PC-3 (cell line): ENCODE results near the gene DIAPH3. TPM values are rescaled to one million over a fixed set of nuclear protein-coding genes. Genes with fewer than 3 reads are reported as not detected.

ENCODE experiments used
- ATAC-seq: fragments of 200-7000 bp; cut with Tn5 transposase; 2 replicates; pipeline ENCODE4 v1.9.1; 2020; ENCODE audit warnings: mild to moderate bottlenecking, moderate library complexity
- BruUV-seq: library from RNA; stranded (reverse); fragments of 400-500 nt; replicated peaks from 2 replicates; lab custom pipeline; 2021; lab: Mats Ljungman, UMichigan
- CTCF ChIA-PET: fragments of 300-600 bp; sonication (Branson Sonifier 250); formaldehyde crosslinking; loops from one replicate; lab custom pipeline; 2022; ENCODE audit warnings: antibody characterized with exemption; lab: Charles Lee
- POLR2A ChIA-PET: fragments of 300-600 bp; sonication (Branson Sonifier 250); formaldehyde crosslinking; loops from one replicate; lab custom pipeline; 2022; ENCODE audit warnings: antibody characterized with exemption; ENCODE audit not compliant: unreplicated experiment; lab: Charles Lee
- DNase-seq: peaks from one replicate; pipeline ENCODE4 v3.0.0-alpha.2; 2015
- H2AFZ ChIP-seq: fragments of 300-600 bp; sonication (generic); 2 replicates; pipeline ENCODE4 v1.6.0; 2016; ENCODE audit warnings: antibody characterized with exemption, low read length
- H3F3A ChIP-seq: fragments of 300-600 bp; sonication (generic); one replicate; pipeline ENCODE4 v1.6.0; 2017; ENCODE audit warnings: antibody characterized with exemption, low read length, control low read depth, mild to moderate bottlenecking; ENCODE audit not compliant: unreplicated experiment
- H3K27ac ChIP-seq: fragments of 300-600 bp; sonication (generic); 2 replicates; pipeline ENCODE4 v1.5.1; 2016; ENCODE audit warnings: mild to moderate bottlenecking, low read length
- H3K27me3 ChIP-seq: fragments of 300-600 bp; sonication (generic); 2 replicates; pipeline ENCODE4 v1.6.1; 2016; ENCODE audit warnings: low read length, mixed read lengths
- H3K36me3 ChIP-seq: fragments of 300-600 bp; sonication (generic); 2 replicates; pipeline ENCODE4 v1.6.1; 2016; ENCODE audit warnings: low read depth, mixed run types, low read length, mixed read lengths
- H3K4me1 ChIP-seq: fragments of 300-600 bp; sonication (generic); 2 replicates; pipeline ENCODE4 v1.5.1; 2016; ENCODE audit warnings: low read length; ENCODE audit not compliant: insufficient read depth
- H3K4me2 ChIP-seq: fragments of 300-600 bp; sonication (generic); 2 replicates; pipeline ENCODE4 v1.6.0; 2016; ENCODE audit warnings: low read length
- H3K4me3 ChIP-seq: fragments of 300-600 bp; sonication (generic); 2 replicates; pipeline ENCODE4 v1.5.1; 2016; ENCODE audit warnings: mild to moderate bottlenecking, low read length, mixed read lengths
- H3K79me2 ChIP-seq: fragments of 300-600 bp; sonication (generic); 2 replicates; pipeline ENCODE4 v1.6.1; 2017; ENCODE audit warnings: low read length, mixed read lengths
- H3K9ac ChIP-seq: fragments of 300-600 bp; sonication (generic); 2 replicates; pipeline ENCODE4 v1.6.0; 2016; ENCODE audit warnings: mild to moderate bottlenecking, low read length
- H3K9me2 ChIP-seq: fragments of 300-600 bp; sonication (generic); replicated peaks from 2 replicates; pipeline ENCODE4 v1.6.1; 2016; ENCODE audit warnings: mixed run types, low read length, mixed read lengths
- H3K9me3 ChIP-seq: fragments of 300-600 bp; sonication (generic); 2 replicates; pipeline ENCODE4 v1.6.1; 2016; ENCODE audit warnings: low read length, mixed read lengths
- H4K20me1 ChIP-seq: fragments of 300-600 bp; sonication (generic); 2 replicates; pipeline ENCODE4 v1.6.1; 2016; ENCODE audit warnings: low read length, mixed read lengths
- EZH2 ChIP-seq: fragments of 300-600 bp; sonication (generic); IDR thresholded peaks from one replicate; pipeline ENCODE4 v1.6.1; 2017; ENCODE audit warnings: antibody characterized with exemption, mild to moderate bottlenecking, low read length; ENCODE audit not compliant: unreplicated experiment
- EZH2phosphoT487 ChIP-seq: fragments of 300-600 bp; sonication (generic); IDR thresholded peaks from 2 replicates; pipeline ENCODE4 v1.6.1; 2018; ENCODE audit warnings: mild to moderate bottlenecking, antibody characterized with exemption, low read length, borderline replicate concordance
- intact Hi-C: fragments of 100-400 bp; cut with micrococcal nuclease; formaldehyde crosslinking; loops from 2 replicates; pipeline ENCODE4 v1.9.0; 2023
- total RNA-seq: library from RNA; depleted of rRNA; stranded (reverse); fragments of >200 nt; gene quantifications from 2 replicates; pipeline ENCODE4 v1.2.3, GENCODE V29; 2014
- TF ChIP-seq, protein P1 (sequence below): fragments of 300-600 bp; sonication (generic); conservative IDR thresholded peaks from 2 replicates; pipeline ENCODE4 v1.5.1; 2017; ENCODE audit warnings: antibody characterized with exemption, low read depth, mild to moderate bottlenecking, low read length

DIAPH3 gene
- total RNA-seq, 1 experiment from 2014 or later, result 7.6 TPM

DNA sequence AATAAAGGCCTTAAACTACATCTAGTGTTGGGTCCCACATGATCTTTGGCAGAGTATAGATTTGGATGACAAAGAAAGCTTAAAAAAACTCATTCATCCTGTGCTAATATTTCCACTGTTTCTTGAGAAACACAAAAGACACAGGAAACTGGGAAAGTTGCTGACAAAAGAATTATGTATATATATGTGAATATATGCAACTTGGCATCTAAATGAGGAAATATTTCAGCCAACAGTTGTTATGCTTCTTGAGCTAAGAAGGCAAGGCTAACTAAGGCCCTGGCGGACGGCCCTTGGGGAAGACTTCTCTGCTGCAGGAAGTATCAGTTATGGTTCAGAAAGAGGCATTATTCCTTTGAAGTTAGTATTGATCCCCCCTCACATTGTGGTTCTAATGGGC is 491.8 kb downstream of the DIAPH3 start:
- BruUV-seq, result no TSS peak
- Histone ChIP-seq H3K27ac (no peak overlapping the region), H3K36me3 (no peaks in the 10 kb centered on the region), H3K4me2 (no peak overlapping the region), H3F3A (no peaks in the 10 kb centered on the region), H3K79me2 (no peaks in the 10 kb centered on the region), H3K9me3 (no peaks in the 10 kb centered on the region), H3K4me3 (no peak overlapping the region), H3K9me2 (no peaks in the 10 kb centered on the region), H3K4me1 (no peaks in the 10 kb centered on the region), H3K9ac (no peak overlapping the region), H3K27me3 (no peaks in the 10 kb centered on the region), H4K20me1 (no peaks in the 10 kb centered on the region), H2AFZ (no peak overlapping the region)
- ATAC-seq, result no peak
- TF ChIP-seq EZH2phosphoT487, result no peak
- no peak for TF ChIP-seq EZH2
- TF ChIP-seq, protein P1, sequence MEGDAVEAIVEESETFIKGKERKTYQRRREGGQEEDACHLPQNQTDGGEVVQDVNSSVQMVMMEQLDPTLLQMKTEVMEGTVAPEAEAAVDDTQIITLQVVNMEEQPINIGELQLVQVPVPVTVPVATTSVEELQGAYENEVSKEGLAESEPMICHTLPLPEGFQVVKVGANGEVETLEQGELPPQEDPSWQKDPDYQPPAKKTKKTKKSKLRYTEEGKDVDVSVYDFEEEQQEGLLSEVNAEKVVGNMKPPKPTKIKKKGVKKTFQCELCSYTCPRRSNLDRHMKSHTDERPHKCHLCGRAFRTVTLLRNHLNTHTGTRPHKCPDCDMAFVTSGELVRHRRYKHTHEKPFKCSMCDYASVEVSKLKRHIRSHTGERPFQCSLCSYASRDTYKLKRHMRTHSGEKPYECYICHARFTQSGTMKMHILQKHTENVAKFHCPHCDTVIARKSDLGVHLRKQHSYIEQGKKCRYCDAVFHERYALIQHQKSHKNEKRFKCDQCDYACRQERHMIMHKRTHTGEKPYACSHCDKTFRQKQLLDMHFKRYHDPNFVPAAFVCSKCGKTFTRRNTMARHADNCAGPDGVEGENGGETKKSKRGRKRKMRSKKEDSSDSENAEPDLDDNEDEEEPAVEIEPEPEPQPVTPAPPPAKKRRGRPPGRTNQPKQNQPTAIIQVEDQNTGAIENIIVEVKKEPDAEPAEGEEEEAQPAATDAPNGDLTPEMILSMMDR, result no peak
- no peak for DNase-seq
- ChIA-PET CTCF (no interaction called here), POLR2A (no interaction called here)
- intact Hi-C loops, result loop anchor here (10.0 kb wide), 1 partner anchor 137 kb away; no protein-coding TSS in a partner anchor

DNA sequence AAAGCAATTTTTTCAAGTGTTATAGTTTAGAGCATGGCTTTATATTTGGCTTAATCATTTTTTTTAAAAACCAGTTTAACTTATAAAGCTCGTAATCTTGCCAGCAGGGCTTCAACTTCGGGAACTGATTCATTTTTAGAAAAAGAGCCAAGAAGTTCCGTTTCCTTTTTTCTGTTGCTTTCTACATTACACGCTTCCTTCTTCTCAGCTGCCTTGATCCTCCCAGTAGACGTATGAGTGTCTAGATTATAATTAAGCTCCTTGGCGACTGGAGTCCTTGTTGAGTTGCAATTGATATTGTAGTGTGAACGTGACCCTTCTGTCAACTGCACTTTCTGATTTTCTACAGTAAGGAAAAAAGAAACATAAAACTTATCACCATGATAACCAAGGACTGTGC is 497.2 kb downstream of the DIAPH3 start:
- no peaks in the 10 kb centered on the region for H3K9me2 ChIP-seq
- H3K36me3 ChIP-seq, result no peaks in the 10 kb centered on the region
- no peak overlapping the region for H3K9ac ChIP-seq
- no peak overlapping the region for H3K4me2 ChIP-seq
- intact Hi-C loops, result no loop called here
- DNase-seq, result no peak
- H3K27me3 ChIP-seq, result no peaks in the 10 kb centered on the region
- no peak for TF ChIP-seq EZH2phosphoT487
- TF ChIP-seq, protein P1, result no peak
- TF ChIP-seq EZH2, result no peak
- H2AFZ ChIP-seq, result no peak overlapping the region
- no peak for ATAC-seq
- no peaks in the 10 kb centered on the region for H3K4me1 ChIP-seq
- no TSS peak for BruUV-seq
- no peaks in the 10 kb centered on the region for H3F3A ChIP-seq
- no peak overlapping the region for H3K4me3 ChIP-seq
- no peaks in the 10 kb centered on the region for H3K9me3 ChIP-seq
- H3K27ac ChIP-seq, result no peak overlapping the region
- ChIA-PET POLR2A (no interaction called here), CTCF (no interaction called here)
- no peaks in the 10 kb centered on the region for H4K20me1 ChIP-seq
- H3K79me2 ChIP-seq, result no peaks in the 10 kb centered on the region

DNA sequence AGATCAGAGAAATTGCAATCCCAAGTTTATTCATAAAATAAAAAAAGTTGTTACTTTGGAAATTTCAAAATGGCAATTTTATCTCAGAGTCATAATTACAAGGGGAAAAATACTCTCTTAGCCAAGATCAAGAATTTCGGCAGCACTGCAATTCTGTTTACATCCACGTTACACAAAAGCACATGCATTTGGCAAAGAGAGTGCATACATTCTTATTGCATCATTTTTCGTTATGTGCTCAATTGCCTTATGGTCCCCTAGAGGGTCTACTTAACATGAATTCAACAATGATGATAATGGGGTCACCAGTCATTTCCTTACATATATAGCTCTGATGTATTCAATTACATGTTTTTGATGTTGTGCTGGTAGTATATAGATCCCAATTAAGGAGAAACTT is 498.0 kb downstream of the DIAPH3 start:
- Histone ChIP-seq H3K9me2 (no peaks in the 10 kb centered on the region), H3F3A (no peaks in the 10 kb centered on the region), H3K79me2 (no peaks in the 10 kb centered on the region), H3K27me3 (no peaks in the 10 kb centered on the region), H4K20me1 (no peaks in the 10 kb centered on the region), H3K4me1 (no peaks in the 10 kb centered on the region), H3K4me3 (no peak overlapping the region), H2AFZ (no peak overlapping the region), H3K9me3 (no peaks in the 10 kb centered on the region), H3K36me3 (no peaks in the 10 kb centered on the region), H3K27ac (no peak overlapping the region), H3K4me2 (no peak overlapping the region), H3K9ac (no peak overlapping the region)
- ChIA-PET POLR2A (no interaction called here), CTCF (no interaction called here)
- no peak for DNase-seq
- no TSS peak for BruUV-seq
- TF ChIP-seq, protein P1, result no peak
- TF ChIP-seq EZH2, result no peak
- no peak for TF ChIP-seq EZH2phosphoT487
- intact Hi-C loops, result no loop called here
- no peak for ATAC-seq
